ENCODE data around the gene PQBP1. TPM values are rescaled to one million over a fixed set of nuclear protein-coding genes. Genes with fewer than 3 reads are reported as not detected.
A peak's percentile ranks its signal among the peaks of the same experiment; 100 is the strongest.

PQBP1 gene
- total and polyA plus RNA-seq, 2 donors = 81.0 to 86.0 TPM

DNA sequence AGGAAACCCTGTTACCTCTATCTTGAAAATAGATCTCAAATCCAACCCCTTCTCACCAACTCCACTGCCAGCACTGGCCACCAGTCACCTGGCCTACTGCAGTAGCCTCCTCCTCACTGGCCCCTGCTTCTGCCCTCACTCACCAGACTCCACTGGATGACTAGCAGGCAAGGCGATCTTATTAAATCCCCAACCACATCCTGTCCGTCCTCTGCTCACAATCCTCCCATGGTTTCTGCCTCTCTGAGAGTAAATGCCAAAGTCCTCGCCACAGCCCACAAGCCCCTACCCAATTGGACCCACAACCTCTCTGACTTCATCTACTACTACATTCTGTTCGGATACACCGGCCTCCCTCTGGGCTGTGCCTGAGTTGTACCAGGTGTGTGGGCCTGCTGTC is 26.5 kb downstream of the PQBP1 start:
- Histone ChIP-seq H3K27me3 (ENCODE audit: control insufficient read depth in 2 of 2, insufficient read depth in 1 of 2, low read length in 1 of 2) (no peaks in the 10 kb centered on the region), H3K4me1 (ENCODE audit: control insufficient read depth in 2 of 2, insufficient read depth in 2 of 2, low read length in 2 of 2) (peaks cover 11 to 30% of the 10 kb centered on the region in 2 donors), H3K27ac (ENCODE audit: low read depth in 1 of 2, low read length in 1 of 2) (no peak overlapping the region), H3K4me3 (ENCODE audit: low read length in 2 of 2) (no peak overlapping the region), H3K9me3 (ENCODE audit: control insufficient read depth in 2 of 2, insufficient read depth in 1 of 2, low read length in 1 of 2) (peaks cover 0 to under 1% of the 10 kb centered on the region in 2 donors), H3K36me3 (ENCODE audit: control insufficient read depth in 2 of 2, insufficient read depth in 2 of 2, low read length in 1 of 2) (peaks cover 38 to 42% of the 10 kb centered on the region in 2 donors)
- no peak for DNase-seq (ENCODE audit: low read depth in 6 of 9, low spot score in 9 of 9)
- 92% methylated on average over 5 of the region's 5 CpGs for WGBS

DNA sequence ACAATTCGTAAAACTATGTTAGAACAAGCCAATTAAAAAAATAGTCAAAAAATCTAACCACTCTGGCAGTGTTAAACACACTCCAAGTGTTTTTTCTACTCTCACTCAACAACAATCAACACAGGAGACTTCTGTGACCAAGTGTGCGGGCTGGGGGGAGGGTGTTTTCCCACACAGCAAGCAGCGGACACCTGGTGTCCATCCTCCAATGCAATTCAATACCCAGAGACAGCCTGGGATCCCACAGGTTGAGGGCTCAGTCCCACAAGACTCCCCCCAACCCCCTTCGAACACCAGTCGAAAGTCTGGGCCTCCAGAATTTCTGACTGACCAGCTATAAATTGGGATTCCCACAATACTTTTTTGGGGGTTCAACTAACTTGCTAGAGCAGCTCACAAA is 29.4 kb downstream of the PQBP1 start:
- Histone ChIP-seq H3K27ac (ENCODE audit: low read depth in 1 of 2, low read length in 1 of 2) (no peak overlapping the region), H3K27me3 (ENCODE audit: control insufficient read depth in 2 of 2, insufficient read depth in 1 of 2, low read length in 1 of 2) (no peaks in the 10 kb centered on the region), H3K36me3 (ENCODE audit: control insufficient read depth in 2 of 2, insufficient read depth in 2 of 2, low read length in 1 of 2) (peaks cover 42 to 50% of the 10 kb centered on the region in 2 donors), H3K4me3 (ENCODE audit: low read length in 2 of 2) (no peak overlapping the region), H3K9me3 (ENCODE audit: control insufficient read depth in 2 of 2, insufficient read depth in 1 of 2, low read length in 1 of 2) (no peaks in the 10 kb centered on the region), H3K4me1 (ENCODE audit: control insufficient read depth in 2 of 2, insufficient read depth in 2 of 2, low read length in 2 of 2) (peaks cover 0 to 1% of the 10 kb centered on the region in 2 donors)
- DNase-seq (ENCODE audit: low read depth in 6 of 9, low spot score in 9 of 9) = no peak
- 97% methylated on average over 5 of the region's 5 CpGs for WGBS

DNA sequence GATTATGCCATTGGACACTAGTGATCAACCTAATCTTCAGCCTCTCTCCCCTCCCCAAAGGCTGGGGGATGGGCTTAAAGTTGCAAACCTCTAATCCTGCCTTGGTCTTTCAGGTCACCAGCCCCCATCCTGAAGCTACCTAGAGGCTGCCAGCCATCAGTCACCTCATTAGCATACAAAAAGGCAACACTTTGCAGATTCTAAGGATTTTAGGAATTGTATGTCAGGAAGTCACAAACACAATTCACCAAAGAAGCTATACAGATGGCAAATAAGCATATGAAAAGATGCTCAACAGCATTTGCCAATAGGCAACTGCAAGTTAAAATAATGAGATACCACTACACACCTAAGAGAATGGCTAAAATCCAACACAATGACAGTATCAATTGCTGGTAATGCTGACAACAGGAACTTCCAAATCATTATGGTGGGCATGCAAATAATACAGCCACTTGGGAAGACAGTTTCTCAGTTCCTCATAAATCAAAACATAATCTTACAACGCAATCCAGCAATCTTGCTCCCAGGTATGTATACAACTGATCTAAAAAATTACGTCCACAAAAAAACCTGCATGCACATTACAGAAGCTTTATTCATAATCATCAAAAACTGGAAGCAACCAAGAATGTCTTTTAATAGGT is 30.1 kb downstream of the PQBP1 start:
- H3K4me1 ChIP-seq (ENCODE audit: control insufficient read depth in 2 of 2, insufficient read depth in 2 of 2, low read length in 2 of 2) = no peaks in the 10 kb centered on the region
- peaks cover 35 to 47% of the 10 kb centered on the region in 2 donors for H3K36me3 ChIP-seq (ENCODE audit: control insufficient read depth in 2 of 2, insufficient read depth in 2 of 2, low read length in 1 of 2)
- WGBS = 94% methylated on average over 2 of the region's 2 CpGs
- H3K27ac ChIP-seq (ENCODE audit: low read depth in 1 of 2, low read length in 1 of 2) = no peak overlapping the region
- no peaks in the 10 kb centered on the region for H3K27me3 ChIP-seq (ENCODE audit: control insufficient read depth in 2 of 2, insufficient read depth in 1 of 2, low read length in 1 of 2)
- no peak for DNase-seq (ENCODE audit: low read depth in 6 of 9, low spot score in 9 of 9)
- no peaks in the 10 kb centered on the region for H3K9me3 ChIP-seq (ENCODE audit: control insufficient read depth in 2 of 2, insufficient read depth in 1 of 2, low read length in 1 of 2)
- no peak overlapping the region for H3K4me3 ChIP-seq (ENCODE audit: low read length in 2 of 2)

DNA sequence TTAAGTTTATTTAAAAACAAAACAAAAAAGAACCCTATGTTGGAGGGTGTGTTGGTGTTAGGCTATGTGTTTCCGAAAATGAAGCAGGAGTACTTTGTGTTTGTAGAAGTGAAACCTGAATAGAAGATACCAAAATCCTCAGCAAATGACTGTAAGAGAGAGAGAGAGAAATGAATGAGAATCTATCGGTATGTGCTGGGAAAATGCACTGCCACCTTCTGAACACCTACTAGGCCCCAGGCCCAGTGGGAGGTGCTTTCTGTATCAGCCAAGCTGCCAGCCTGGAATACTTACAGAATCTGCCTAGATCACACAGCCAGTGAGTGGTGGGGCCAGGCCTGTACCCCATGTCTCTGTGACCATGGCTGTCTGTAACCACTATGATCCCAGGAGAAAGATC is 36.0 kb downstream of the PQBP1 start:
- H3K4me3 ChIP-seq (ENCODE audit: low read length in 2 of 2) = no peak overlapping the region
- no peak for DNase-seq (ENCODE audit: low read depth in 6 of 9, low spot score in 9 of 9)
- 99% methylated on average over 2 of the region's 2 CpGs for WGBS
- no peaks in the 10 kb centered on the region for H3K9me3 ChIP-seq (ENCODE audit: control insufficient read depth in 2 of 2, insufficient read depth in 1 of 2, low read length in 1 of 2)
- peaks cover 23 to 36% of the 10 kb centered on the region in 2 donors for H3K4me1 ChIP-seq (ENCODE audit: control insufficient read depth in 2 of 2, insufficient read depth in 2 of 2, low read length in 2 of 2)
- peaks cover 26 to 45% of the 10 kb centered on the region in 2 donors for H3K36me3 ChIP-seq (ENCODE audit: control insufficient read depth in 2 of 2, insufficient read depth in 2 of 2, low read length in 1 of 2)
- no peaks in the 10 kb centered on the region for H3K27me3 ChIP-seq (ENCODE audit: control insufficient read depth in 2 of 2, insufficient read depth in 1 of 2, low read length in 1 of 2)
- no peak overlapping the region for H3K27ac ChIP-seq (ENCODE audit: low read depth in 1 of 2, low read length in 1 of 2)

DNA sequence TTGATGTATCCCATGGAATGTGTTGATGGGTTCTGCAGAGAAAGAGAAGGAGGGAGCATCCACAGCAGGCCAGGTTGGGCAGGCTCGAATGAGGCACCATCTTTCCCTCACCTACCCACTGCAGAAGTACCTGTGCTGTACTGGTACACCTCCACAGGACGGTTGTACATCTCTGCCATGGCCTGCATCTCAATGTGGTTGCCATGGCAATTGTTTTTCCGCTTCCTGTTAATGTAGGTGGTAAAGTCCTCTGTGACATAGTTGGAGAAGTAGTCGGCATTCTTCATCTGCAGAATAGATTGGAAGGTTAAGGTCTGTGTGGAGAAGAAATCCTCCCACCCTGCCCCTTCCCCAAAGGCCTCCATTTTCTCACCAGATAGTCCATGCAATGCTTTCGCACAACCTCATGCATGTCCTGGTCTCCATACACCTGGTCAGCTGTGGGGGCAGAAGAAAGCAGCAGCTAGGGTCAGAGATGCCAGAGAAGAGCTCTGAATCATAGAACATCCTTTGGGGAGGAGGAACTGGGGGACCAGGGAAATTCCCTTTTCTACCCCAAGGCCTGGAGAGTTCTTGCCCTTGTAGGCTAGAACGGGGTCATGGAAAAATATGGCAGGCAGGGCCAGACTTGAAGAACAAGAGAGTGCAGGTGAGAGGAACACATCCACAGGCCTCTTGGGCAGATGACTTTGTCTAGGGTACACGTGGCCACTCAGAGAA is 37.0 kb downstream of the PQBP1 start:
- Histone ChIP-seq H3K4me1 (ENCODE audit: control insufficient read depth in 2 of 2, insufficient read depth in 2 of 2, low read length in 2 of 2) (peaks cover 28 to 46% of the 10 kb centered on the region in 2 donors), H3K4me3 (ENCODE audit: low read length in 2 of 2) (no peak overlapping the region), H3K27me3 (ENCODE audit: control insufficient read depth in 2 of 2, insufficient read depth in 1 of 2, low read length in 1 of 2) (no peaks in the 10 kb centered on the region), H3K36me3 (ENCODE audit: control insufficient read depth in 2 of 2, insufficient read depth in 2 of 2, low read length in 1 of 2) (peaks cover 26 to 48% of the 10 kb centered on the region in 2 donors), H3K9me3 (ENCODE audit: control insufficient read depth in 2 of 2, insufficient read depth in 1 of 2, low read length in 1 of 2) (no peaks in the 10 kb centered on the region), H3K27ac (ENCODE audit: low read depth in 1 of 2, low read length in 1 of 2) (peak overlapping the region in 1 of 2 donors; percentile 31)
- no peak for DNase-seq (ENCODE audit: low read depth in 6 of 9, low spot score in 9 of 9)
- WGBS = 92% methylated on average over 7 of the region's 7 CpGs

DNA sequence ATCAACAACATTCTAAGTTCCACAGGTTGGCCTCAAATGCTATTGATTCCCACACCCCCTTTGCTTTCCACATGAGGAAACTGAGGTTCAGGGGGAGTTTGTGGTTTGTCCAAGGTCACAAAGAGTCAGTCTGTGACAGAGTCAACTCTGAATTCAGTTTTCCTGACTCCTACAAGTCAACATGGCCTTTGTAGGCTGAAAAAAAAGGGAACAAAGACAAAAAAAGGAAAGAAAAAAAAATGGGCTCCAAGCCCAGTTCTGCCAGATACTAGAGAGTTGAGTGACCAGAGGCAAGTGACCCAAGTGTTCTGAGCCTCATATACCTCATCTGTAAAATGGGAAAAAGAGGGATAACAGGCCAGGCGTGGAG is 37.6 kb downstream of the PQBP1 start:
- Histone ChIP-seq H3K27ac (ENCODE audit: low read depth in 1 of 2, low read length in 1 of 2) (peak overlapping the region in 1 of 2 donors; percentile 31), H3K36me3 (ENCODE audit: control insufficient read depth in 2 of 2, insufficient read depth in 2 of 2, low read length in 1 of 2) (peaks cover 26 to 45% of the 10 kb centered on the region in 2 donors)
- WGBS = 100% methylated on average over 1 of the region's 1 CpG

DNA sequence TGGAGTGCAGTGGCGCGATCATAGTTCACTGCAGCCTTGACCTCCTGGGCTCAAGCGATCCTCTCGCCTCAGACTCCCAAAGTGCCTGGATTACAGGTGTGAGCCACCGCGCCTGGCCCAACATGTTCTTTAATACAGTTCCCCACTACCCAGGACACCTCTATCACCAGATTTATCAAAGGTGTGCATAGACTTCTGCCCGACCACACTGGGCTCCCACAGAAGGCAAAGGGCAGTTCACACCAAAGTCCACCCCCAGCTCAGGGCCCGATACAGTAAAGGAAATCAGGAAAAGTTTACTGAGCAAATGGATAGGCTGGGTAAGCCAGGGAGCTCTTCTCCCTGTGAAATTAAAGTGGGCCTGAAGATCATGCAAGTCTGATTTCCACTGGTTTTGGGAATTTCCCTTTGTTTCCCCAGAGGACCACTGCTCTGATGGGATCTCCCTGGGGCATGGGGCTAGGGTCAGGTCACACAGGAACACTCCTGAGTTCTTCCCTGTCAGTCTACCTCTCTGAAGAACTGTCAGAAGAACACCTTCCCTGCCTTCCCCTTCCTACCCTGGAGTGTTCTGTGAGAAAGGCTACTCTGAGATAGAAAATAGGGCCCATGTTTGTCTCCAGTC is 38.8 kb downstream of the PQBP1 start:
- Histone ChIP-seq H3K27ac (ENCODE audit: low read depth in 1 of 2, low read length in 1 of 2) (peak overlapping the region; percentile 91 to 92), H3K4me1 (ENCODE audit: control insufficient read depth in 2 of 2, insufficient read depth in 2 of 2, low read length in 2 of 2) (peaks cover 42 to 64% of the 10 kb centered on the region in 2 donors), H3K36me3 (ENCODE audit: control insufficient read depth in 2 of 2, insufficient read depth in 2 of 2, low read length in 1 of 2) (peaks cover 20 to 35% of the 10 kb centered on the region in 2 donors), H3K27me3 (ENCODE audit: control insufficient read depth in 2 of 2, insufficient read depth in 1 of 2, low read length in 1 of 2) (no peaks in the 10 kb centered on the region), H3K4me3 (ENCODE audit: low read length in 2 of 2) (peak overlapping the region in 1 of 2 donors; percentile 32), H3K9me3 (ENCODE audit: control insufficient read depth in 2 of 2, insufficient read depth in 1 of 2, low read length in 1 of 2) (no peaks in the 10 kb centered on the region)
- 94% methylated on average over 8 of the region's 8 CpGs for WGBS
- no peak for DNase-seq (ENCODE audit: low read depth in 6 of 9, low spot score in 9 of 9)

More for the DNA sequence above, 37.6 kb downstream of the PQBP1 start:
- H3K9me3 ChIP-seq (ENCODE audit: control insufficient read depth in 2 of 2, insufficient read depth in 1 of 2, low read length in 1 of 2) = no peaks in the 10 kb centered on the region
- no peaks in the 10 kb centered on the region for H3K27me3 ChIP-seq (ENCODE audit: control insufficient read depth in 2 of 2, insufficient read depth in 1 of 2, low read length in 1 of 2)
- peaks cover 32 to 52% of the 10 kb centered on the region in 2 donors for H3K4me1 ChIP-seq (ENCODE audit: control insufficient read depth in 2 of 2, insufficient read depth in 2 of 2, low read length in 2 of 2)
- H3K4me3 ChIP-seq (ENCODE audit: low read length in 2 of 2) = no peak overlapping the region
- DNase-seq (ENCODE audit: low read depth in 6 of 9, low spot score in 9 of 9) = no peak

DNA sequence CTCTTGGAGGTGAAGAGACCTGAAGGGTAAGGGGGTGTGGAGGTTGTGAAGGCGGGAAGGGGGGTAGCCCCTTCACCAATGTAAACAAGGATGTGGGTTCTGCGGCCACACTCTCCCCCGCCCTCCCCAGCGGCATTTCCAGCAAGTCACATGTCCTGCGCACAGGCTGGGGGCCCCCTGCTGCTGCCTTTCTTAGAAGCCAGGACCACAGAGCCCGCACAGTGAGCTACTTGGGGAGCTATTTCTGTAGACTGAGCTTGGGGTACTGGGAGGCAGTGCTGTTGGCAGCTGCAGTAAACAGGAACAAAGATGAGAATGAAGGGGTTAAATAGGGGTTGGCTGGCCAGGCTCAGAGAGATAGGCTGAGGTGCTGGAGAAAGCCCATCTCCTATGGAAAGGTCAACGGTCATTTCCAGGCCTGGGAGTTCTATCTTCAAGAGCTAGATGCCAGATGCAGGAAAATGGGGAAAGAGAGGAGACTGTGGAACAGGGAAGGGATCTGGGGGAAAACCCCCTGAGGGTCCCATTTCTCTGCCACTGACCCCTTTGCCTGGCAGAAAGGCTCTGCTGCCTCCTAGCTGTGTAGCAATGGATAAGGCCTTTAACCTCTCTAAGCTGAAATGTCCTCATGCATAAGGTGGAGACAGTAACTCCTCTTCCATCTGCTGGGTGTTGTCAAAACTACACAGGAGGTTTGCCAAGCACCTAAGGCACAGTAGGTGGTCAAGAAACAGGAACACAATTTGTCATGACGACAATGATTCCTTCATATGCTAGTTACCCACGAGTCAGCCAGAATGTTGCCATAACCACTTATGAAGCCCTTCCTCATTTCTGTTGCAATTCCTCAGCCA is 39.6 kb downstream of the PQBP1 start:
- peak in 6 of 9 donors; percentile 68 to 94 (median 82) for DNase-seq (ENCODE audit: low read depth in 6 of 9, low spot score in 9 of 9)
- peak overlapping the region; percentile 91 to 92 for H3K27ac ChIP-seq (ENCODE audit: low read depth in 1 of 2, low read length in 1 of 2)
- no peaks in the 10 kb centered on the region for H3K27me3 ChIP-seq (ENCODE audit: control insufficient read depth in 2 of 2, insufficient read depth in 1 of 2, low read length in 1 of 2)
- H3K9me3 ChIP-seq (ENCODE audit: control insufficient read depth in 2 of 2, insufficient read depth in 1 of 2, low read length in 1 of 2) = no peaks in the 10 kb centered on the region
- WGBS = under 1% methylated on average over 9 of the region's 9 CpGs
- peaks cover 43 to 71% of the 10 kb centered on the region in 2 donors for H3K4me1 ChIP-seq (ENCODE audit: control insufficient read depth in 2 of 2, insufficient read depth in 2 of 2, low read length in 2 of 2)
- H3K4me3 ChIP-seq (ENCODE audit: low read length in 2 of 2) = peak overlapping the region; percentile 32 to 38
- H3K36me3 ChIP-seq (ENCODE audit: control insufficient read depth in 2 of 2, insufficient read depth in 2 of 2, low read length in 1 of 2) = peaks cover 20 to 34% of the 10 kb centered on the region in 2 donors

All from thymus (tissue), 11 donors.